Measurements from ENCODE around the gene TJP2. TPM values are rescaled to one million over a fixed set of nuclear protein-coding genes. Genes with fewer than 3 reads are reported as not detected.

Gene TJP2
- total RNA-seq, 1 donor from 2014 or later = 17.2 TPM

DNA sequence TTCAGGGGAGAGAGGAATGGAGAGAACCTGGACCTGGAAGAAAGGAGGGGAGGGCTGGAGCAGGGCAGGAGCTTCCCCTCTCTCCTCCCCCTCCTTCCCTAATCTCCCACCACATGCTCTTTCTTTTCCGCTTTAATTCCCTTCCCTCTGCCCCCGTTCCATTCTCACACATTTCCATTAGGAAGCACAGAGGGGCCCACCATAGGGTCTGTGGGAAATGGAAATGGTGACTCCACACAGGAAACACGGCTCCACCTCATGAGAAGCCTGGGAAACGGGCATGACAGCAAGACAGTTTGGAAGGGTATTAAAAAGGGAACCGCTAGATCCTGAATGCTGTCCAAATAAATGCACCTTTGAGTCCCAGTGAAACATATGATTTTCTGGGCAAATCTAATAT lies 86.1 kb downstream of the TJP2 start:
- Histone ChIP-seq H3K9ac (ENCODE audit: low read depth in 1 of 3, low read length in 3 of 3) (no peak overlapping the region), H3K36me3 (ENCODE audit: control insufficient read depth in 3 of 3, insufficient read depth in 3 of 3, low read length in 3 of 3) (no peaks in the 10 kb centered on the region), H3K27ac (ENCODE audit: low read depth, low read length) (no peak overlapping the region), H3K9me3 (ENCODE audit: control insufficient read depth in 3 of 3, low read length in 3 of 3) (no peaks in the 10 kb centered on the region), H3K27me3 (ENCODE audit: control insufficient read depth in 3 of 3, insufficient read depth in 3 of 3, low read length in 3 of 3) (no peaks in the 10 kb centered on the region), H3K4me1 (ENCODE audit: control insufficient read depth in 3 of 3, insufficient read depth in 3 of 3, low read length in 3 of 3) (no peaks in the 10 kb centered on the region), H3K4me3 (ENCODE audit: low read length in 3 of 3) (no peak overlapping the region)

GRCh38 chr9:69261636-69262035 lies 87.6 kb downstream of the TJP2 start:
- no peaks in the 10 kb centered on the region for H3K36me3 ChIP-seq (ENCODE audit: control insufficient read depth in 3 of 3, insufficient read depth in 3 of 3, low read length in 3 of 3)
- H3K9me3 ChIP-seq (ENCODE audit: control insufficient read depth in 3 of 3, low read length in 3 of 3) = no peaks in the 10 kb centered on the region
- H3K27me3 ChIP-seq (ENCODE audit: control insufficient read depth in 3 of 3, insufficient read depth in 3 of 3, low read length in 3 of 3) = no peaks in the 10 kb centered on the region
- H3K27ac ChIP-seq (ENCODE audit: low read depth, low read length) = no peak overlapping the region
- H3K9ac ChIP-seq (ENCODE audit: low read depth in 1 of 3, low read length in 3 of 3) = no peak overlapping the region
- H3K4me1 ChIP-seq (ENCODE audit: control insufficient read depth in 3 of 3, insufficient read depth in 3 of 3, low read length in 3 of 3) = no peaks in the 10 kb centered on the region
- no peak overlapping the region for H3K4me3 ChIP-seq (ENCODE audit: low read length in 3 of 3)

DNA sequence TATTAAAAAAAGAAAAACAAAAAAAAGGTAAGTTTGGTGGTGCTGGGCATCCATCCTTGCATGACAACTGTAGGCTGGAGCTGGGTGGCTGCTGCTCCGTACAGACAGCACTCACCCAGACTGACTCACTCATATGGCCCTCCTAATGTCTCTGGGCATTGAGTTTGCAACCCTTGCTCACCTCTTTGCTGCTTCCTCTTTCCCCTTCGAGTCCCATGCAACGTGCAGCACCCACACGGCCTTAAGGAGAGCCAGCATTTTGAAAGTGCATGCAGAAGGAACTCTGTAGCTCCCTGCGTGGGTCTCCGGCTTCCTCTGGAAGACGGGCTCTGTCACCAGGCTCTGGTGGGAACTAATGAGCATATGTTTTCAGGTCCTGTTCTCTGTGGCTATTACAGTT lies 90.4 kb downstream of the TJP2 start:
- H3K27me3 ChIP-seq (ENCODE audit: control insufficient read depth in 3 of 3, insufficient read depth in 3 of 3, low read length in 3 of 3) = no peaks in the 10 kb centered on the region
- no peaks in the 10 kb centered on the region for H3K36me3 ChIP-seq (ENCODE audit: control insufficient read depth in 3 of 3, insufficient read depth in 3 of 3, low read length in 3 of 3)
- no peak overlapping the region for H3K9ac ChIP-seq (ENCODE audit: low read depth in 1 of 3, low read length in 3 of 3)
- no peak overlapping the region for H3K4me3 ChIP-seq (ENCODE audit: low read length in 3 of 3)
- H3K27ac ChIP-seq (ENCODE audit: low read depth, low read length) = no peak overlapping the region
- no peaks in the 10 kb centered on the region for H3K9me3 ChIP-seq (ENCODE audit: control insufficient read depth in 3 of 3, low read length in 3 of 3)
- no peaks in the 10 kb centered on the region for H3K4me1 ChIP-seq (ENCODE audit: control insufficient read depth in 3 of 3, insufficient read depth in 3 of 3, low read length in 3 of 3)

GRCh38 chr9:69265891-69266290 lies 91.8 kb downstream of the TJP2 start:
- H3K9ac ChIP-seq (ENCODE audit: low read depth in 1 of 3, low read length in 3 of 3) = no peak overlapping the region

GRCh38 chr9:69272212-69272611 lies 98.1 kb downstream of the TJP2 start:
- H3K9me3 ChIP-seq (ENCODE audit: control insufficient read depth in 3 of 3, low read length in 3 of 3) = peaks cover 0 to 2% (median 0%) of the 10 kb centered on the region in 3 donors
- peaks cover 8 to 17% (median 16%) of the 10 kb centered on the region in 3 donors for H3K4me1 ChIP-seq (ENCODE audit: control insufficient read depth in 3 of 3, insufficient read depth in 3 of 3, low read length in 3 of 3)
- H3K4me3 ChIP-seq (ENCODE audit: low read length in 3 of 3) = peak overlapping the region in 1 of 3 donors; percentile 3
- no peak overlapping the region for H3K9ac ChIP-seq (ENCODE audit: low read depth in 1 of 3, low read length in 3 of 3)
- no peaks in the 10 kb centered on the region for H3K27me3 ChIP-seq (ENCODE audit: control insufficient read depth in 3 of 3, insufficient read depth in 3 of 3, low read length in 3 of 3)
- no peak overlapping the region for H3K27ac ChIP-seq (ENCODE audit: low read depth, low read length)
- no peaks in the 10 kb centered on the region for H3K36me3 ChIP-seq (ENCODE audit: control insufficient read depth in 3 of 3, insufficient read depth in 3 of 3, low read length in 3 of 3)

More at GRCh38 chr9:69265891-69266290, 91.8 kb downstream of the TJP2 start:
- Histone ChIP-seq H3K36me3 (ENCODE audit: control insufficient read depth in 3 of 3, insufficient read depth in 3 of 3, low read length in 3 of 3) (no peaks in the 10 kb centered on the region), H3K27ac (ENCODE audit: low read depth, low read length) (no peak overlapping the region), H3K27me3 (ENCODE audit: control insufficient read depth in 3 of 3, insufficient read depth in 3 of 3, low read length in 3 of 3) (no peaks in the 10 kb centered on the region), H3K4me3 (ENCODE audit: low read length in 3 of 3) (no peak overlapping the region), H3K9me3 (ENCODE audit: control insufficient read depth in 3 of 3, low read length in 3 of 3) (no peaks in the 10 kb centered on the region), H3K4me1 (ENCODE audit: control insufficient read depth in 3 of 3, insufficient read depth in 3 of 3, low read length in 3 of 3) (no peaks in the 10 kb centered on the region)

- Histone ChIP-seq H3K4me3 (ENCODE audit: low read length in 3 of 3) (peak overlapping the region; percentile 26 to 46 (median 32)), H3K9ac (ENCODE audit: low read depth in 1 of 3, low read length in 3 of 3) (peak overlapping the region; percentile 51 to 84 (median 72)), H3K36me3 (ENCODE audit: control insufficient read depth in 3 of 3, insufficient read depth in 3 of 3, low read length in 3 of 3) (no peaks in the 10 kb centered on the region), H3K27ac (ENCODE audit: low read depth, low read length) (peak overlapping the region; percentile 84), H3K9me3 (ENCODE audit: control insufficient read depth in 3 of 3, low read length in 3 of 3) (peaks cover 0 to 2% (median 0%) of the 10 kb centered on the region in 3 donors), H3K4me1 (ENCODE audit: control insufficient read depth in 3 of 3, insufficient read depth in 3 of 3, low read length in 3 of 3) (peaks cover 8 to 17% (median 16%) of the 10 kb centered on the region in 3 donors), H3K27me3 (ENCODE audit: control insufficient read depth in 3 of 3, insufficient read depth in 3 of 3, low read length in 3 of 3) (no peaks in the 10 kb centered on the region)
These were observed 99.1 kb downstream of the TJP2 start for GRCh38 chr9:69273161-69273560.

DNA sequence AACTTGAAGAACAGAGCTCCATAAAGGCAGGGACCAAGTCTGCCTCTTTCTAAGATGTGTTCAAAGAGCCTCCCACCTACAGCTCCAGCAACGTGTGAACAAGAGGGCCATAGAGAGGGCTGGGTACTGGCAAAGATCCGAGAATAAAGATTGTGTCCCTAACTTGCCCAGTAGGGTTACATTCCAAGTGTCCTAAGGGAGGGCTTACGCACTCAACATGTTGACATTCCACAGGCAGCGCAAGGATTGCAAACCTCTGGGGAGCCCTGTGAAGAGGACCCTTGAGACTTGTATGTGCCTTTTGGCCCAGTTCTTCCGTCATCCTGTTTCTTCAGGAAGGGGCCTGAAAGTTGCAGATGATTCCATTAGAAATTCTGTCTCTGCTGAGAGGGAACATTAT lies 102.7 kb downstream of the TJP2 start:
- Histone ChIP-seq H3K4me3 (ENCODE audit: low read length in 3 of 3) (no peak overlapping the region), H3K27me3 (ENCODE audit: control insufficient read depth in 3 of 3, insufficient read depth in 3 of 3, low read length in 3 of 3) (no peaks in the 10 kb centered on the region), H3K27ac (ENCODE audit: low read depth, low read length) (no peak overlapping the region), H3K4me1 (ENCODE audit: control insufficient read depth in 3 of 3, insufficient read depth in 3 of 3, low read length in 3 of 3) (peaks cover 8 to 17% (median 16%) of the 10 kb centered on the region in 3 donors), H3K9ac (ENCODE audit: low read depth in 1 of 3, low read length in 3 of 3) (no peak overlapping the region), H3K36me3 (ENCODE audit: control insufficient read depth in 3 of 3, insufficient read depth in 3 of 3, low read length in 3 of 3) (no peaks in the 10 kb centered on the region), H3K9me3 (ENCODE audit: control insufficient read depth in 3 of 3, low read length in 3 of 3) (peaks cover 0 to 2% (median 0%) of the 10 kb centered on the region in 3 donors)

DNA sequence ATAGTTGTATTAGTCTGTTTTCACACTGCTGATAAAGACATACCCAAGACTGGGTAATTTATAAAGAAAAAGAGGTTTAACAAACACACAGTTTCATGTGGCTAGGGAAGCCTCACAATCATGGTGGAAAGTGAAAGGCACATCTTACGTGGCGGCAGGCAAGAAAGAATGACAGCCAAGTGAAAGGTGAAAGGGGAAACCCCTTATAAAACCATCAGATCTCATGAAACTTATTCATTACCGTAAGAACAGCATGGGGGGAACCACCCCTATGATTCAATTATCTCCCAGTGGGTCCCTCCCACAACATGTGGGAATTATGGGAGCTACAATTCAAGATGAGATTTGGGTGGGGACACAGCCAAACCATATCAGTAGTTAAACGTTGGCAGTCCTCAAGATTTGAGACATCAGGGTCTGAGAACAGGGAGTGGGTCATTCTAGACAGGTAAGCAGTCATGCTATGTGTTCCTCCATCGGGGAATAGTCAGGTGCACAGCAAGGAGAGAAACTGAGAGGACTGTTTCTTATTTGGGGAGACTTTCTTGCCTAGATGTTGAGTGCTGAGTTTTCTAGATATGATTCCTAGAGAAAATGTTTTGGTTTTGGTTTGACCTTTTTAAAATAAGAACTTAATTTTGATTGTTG lies 105.1 kb downstream of the TJP2 start:
- peaks cover 0 to 2% (median 0%) of the 10 kb centered on the region in 3 donors for H3K9me3 ChIP-seq (ENCODE audit: control insufficient read depth in 3 of 3, low read length in 3 of 3)
- H3K27me3 ChIP-seq (ENCODE audit: control insufficient read depth in 3 of 3, insufficient read depth in 3 of 3, low read length in 3 of 3) = no peaks in the 10 kb centered on the region
- no peak overlapping the region for H3K9ac ChIP-seq (ENCODE audit: low read depth in 1 of 3, low read length in 3 of 3)
- no peak overlapping the region for H3K4me3 ChIP-seq (ENCODE audit: low read length in 3 of 3)
- no peaks in the 10 kb centered on the region for H3K36me3 ChIP-seq (ENCODE audit: control insufficient read depth in 3 of 3, insufficient read depth in 3 of 3, low read length in 3 of 3)
- no peak overlapping the region for H3K27ac ChIP-seq (ENCODE audit: low read depth, low read length)
- peaks cover 0 to 2% (median 0%) of the 10 kb centered on the region in 3 donors for H3K4me1 ChIP-seq (ENCODE audit: control insufficient read depth in 3 of 3, insufficient read depth in 3 of 3, low read length in 3 of 3)

- H3K4me3 ChIP-seq (ENCODE audit: low read length in 3 of 3) = no peak overlapping the region
- peaks cover 0 to 2% (median 0%) of the 10 kb centered on the region in 3 donors for H3K9me3 ChIP-seq (ENCODE audit: control insufficient read depth in 3 of 3, low read length in 3 of 3)
- no peak overlapping the region for H3K9ac ChIP-seq (ENCODE audit: low read depth in 1 of 3, low read length in 3 of 3)
- H3K4me1 ChIP-seq (ENCODE audit: control insufficient read depth in 3 of 3, insufficient read depth in 3 of 3, low read length in 3 of 3) = peaks cover 0 to 2% (median 0%) of the 10 kb centered on the region in 3 donors
- no peaks in the 10 kb centered on the region for H3K36me3 ChIP-seq (ENCODE audit: control insufficient read depth in 3 of 3, insufficient read depth in 3 of 3, low read length in 3 of 3)
- no peaks in the 10 kb centered on the region for H3K27me3 ChIP-seq (ENCODE audit: control insufficient read depth in 3 of 3, insufficient read depth in 3 of 3, low read length in 3 of 3)
- no peak overlapping the region for H3K27ac ChIP-seq (ENCODE audit: low read depth, low read length)
These were observed 105.7 kb downstream of the TJP2 start for GRCh38 chr9:69279733-69280132.

- Histone ChIP-seq H3K27me3 (ENCODE audit: control insufficient read depth in 3 of 3, insufficient read depth in 3 of 3, low read length in 3 of 3) (no peaks in the 10 kb centered on the region), H3K9ac (ENCODE audit: low read depth in 1 of 3, low read length in 3 of 3) (no peak overlapping the region), H3K4me1 (ENCODE audit: control insufficient read depth in 3 of 3, insufficient read depth in 3 of 3, low read length in 3 of 3) (no peaks in the 10 kb centered on the region), H3K4me3 (ENCODE audit: low read length in 3 of 3) (no peak overlapping the region), H3K9me3 (ENCODE audit: control insufficient read depth in 3 of 3, low read length in 3 of 3) (no peaks in the 10 kb centered on the region), H3K36me3 (ENCODE audit: control insufficient read depth in 3 of 3, insufficient read depth in 3 of 3, low read length in 3 of 3) (no peaks in the 10 kb centered on the region), H3K27ac (ENCODE audit: low read depth, low read length) (no peak overlapping the region)
These were observed 108.9 kb downstream of the TJP2 start for GRCh38 chr9:69283003-69283402.

All from skeletal muscle tissue (tissue), 4 donors.